ENCODE data around the gene GTF3C2.
"Not testable (repeated sequence)": the region's sequence is repeated elsewhere in the genome, so short reads cannot be mapped to it uniquely, and the experiment has no call there.

Gene GTF3C2

GRCh38 chr2:27304488-27305240, 51.9 kb downstream of the GTF3C2 start:
- Histone ChIP-seq H2BK5ac (ENCODE audit: low read length) (no peak overlapping the region), H3K18ac (ENCODE audit: low read length) (no peak overlapping the region), H3K27ac (ENCODE audit: low read depth, low read length) (no peak overlapping the region), H4K5ac (ENCODE audit: low read length) (no peak overlapping the region), H3K4me1 (ENCODE audit: control insufficient read depth, low read depth, low read length) (no peaks in the 10 kb centered on the region), H3K23ac (ENCODE audit: low read length) (no peak overlapping the region), H3K79me2 (ENCODE audit: control insufficient read depth, insufficient read depth, low read length) (no peaks in the 10 kb centered on the region), H3K9ac (ENCODE audit: low read length) (no peak overlapping the region), H4K8ac (ENCODE audit: low read depth, low read length) (no peak overlapping the region), H3K4me3 (ENCODE audit: low read length) (no peak overlapping the region), H2AK5ac (ENCODE audit: low read length) (no peak overlapping the region), H3K4me2 (ENCODE audit: low read length) (no peak overlapping the region), H3K56ac (ENCODE audit: low read length) (no peak overlapping the region), H3K36me3 (ENCODE audit: control insufficient read depth, insufficient read depth, low read length) (no peaks in the 10 kb centered on the region), H2BK15ac (replicated peaks; ENCODE audit: low read depth) (no peak overlapping the region), H3K79me1 (ENCODE audit: low read length) (no peaks in the 10 kb centered on the region), H3K4ac (ENCODE audit: low read depth, low read length) (no peak overlapping the region), H2BK120ac (ENCODE audit: low read depth, low read length) (no peak overlapping the region), H3K27me3 (ENCODE audit: insufficient read depth, low read length, poor library complexity) (peaks cover 21% of the 10 kb centered on the region)
- WGBS (ENCODE audit: extremely low coverage, insufficient coverage, low lambda C conversion rate) = no CpG with 5 or more reads among the region's 13 CpGs
- DNase-seq = no peak

DNA sequence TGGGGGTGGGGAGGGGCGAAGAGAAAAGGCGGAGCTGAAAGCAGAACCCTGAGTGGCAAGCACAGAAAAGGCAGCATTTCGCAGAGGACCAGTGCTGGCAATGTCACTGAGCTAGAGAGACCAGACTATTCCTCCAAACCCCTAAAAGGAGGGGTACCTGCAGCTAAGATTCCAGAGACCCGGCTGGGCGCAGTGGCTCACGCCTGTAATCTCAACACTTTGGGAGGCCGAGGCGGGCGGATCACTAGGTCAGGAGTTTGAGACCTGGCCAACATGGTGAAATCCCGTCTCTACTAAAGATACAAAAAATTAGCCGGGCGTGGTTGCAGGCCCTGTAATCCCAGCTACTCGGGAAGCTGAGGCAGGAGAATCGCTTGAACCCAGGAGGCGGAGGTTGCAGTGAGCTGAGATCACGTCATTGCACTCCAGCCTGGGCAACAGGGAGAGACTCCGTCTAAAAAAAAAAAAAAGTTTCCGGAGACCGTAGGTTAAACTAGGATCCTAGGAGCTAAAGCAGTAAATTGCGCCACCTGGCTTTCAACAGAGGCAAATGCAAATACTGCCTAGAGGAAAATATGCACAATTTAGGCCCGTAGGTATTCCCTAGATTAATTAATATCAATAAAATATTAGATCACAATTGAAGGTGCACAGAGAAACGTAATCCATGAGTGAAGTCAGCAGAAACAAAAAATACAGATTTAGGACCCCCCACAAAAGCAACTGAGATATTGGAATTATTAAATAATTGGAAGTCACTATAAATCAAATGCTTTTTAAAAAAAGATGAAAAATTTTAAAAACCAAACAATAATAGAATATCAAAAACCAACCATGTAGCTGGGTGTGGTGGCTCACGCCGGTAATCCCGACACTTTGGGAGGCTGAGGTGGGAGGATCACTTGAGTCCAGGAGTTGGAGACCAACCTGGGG, 53.2 kb downstream of the GTF3C2 start:
- H3K18ac ChIP-seq (ENCODE audit: low read length) = no peak overlapping the region
- peaks cover 21% of the 10 kb centered on the region for H3K27me3 ChIP-seq (ENCODE audit: insufficient read depth, low read length, poor library complexity)
- no peak overlapping the region for H3K4me2 ChIP-seq (ENCODE audit: low read length)
- no peak overlapping the region for H3K23ac ChIP-seq (ENCODE audit: low read length)
- DNase-seq = peak; percentile 85
- H3K56ac ChIP-seq (ENCODE audit: low read length) = peak overlapping the region; percentile 56
- no peak overlapping the region for H4K8ac ChIP-seq (ENCODE audit: low read depth, low read length)
- H2BK5ac ChIP-seq (ENCODE audit: low read length) = no peak overlapping the region
- no peaks in the 10 kb centered on the region for H3K79me1 ChIP-seq (ENCODE audit: low read length)
- no peaks in the 10 kb centered on the region for H3K4me1 ChIP-seq (ENCODE audit: control insufficient read depth, low read depth, low read length)
- no peaks in the 10 kb centered on the region for H3K79me2 ChIP-seq (ENCODE audit: control insufficient read depth, insufficient read depth, low read length)
- no peak overlapping the region for H4K5ac ChIP-seq (ENCODE audit: low read length)
- peak overlapping the region; percentile 44 for H3K9ac ChIP-seq (ENCODE audit: low read length)
- no peak overlapping the region for H2BK120ac ChIP-seq (ENCODE audit: low read depth, low read length)
- no peak overlapping the region for H3K4ac ChIP-seq (ENCODE audit: low read depth, low read length)
- WGBS (ENCODE audit: extremely low coverage, insufficient coverage, low lambda C conversion rate) = no CpG with 5 or more reads among the region's 25 CpGs
- no peaks in the 10 kb centered on the region for H3K36me3 ChIP-seq (ENCODE audit: control insufficient read depth, insufficient read depth, low read length)
- no peak overlapping the region for H3K4me3 ChIP-seq (ENCODE audit: low read length)
- no peak overlapping the region for H2BK15ac ChIP-seq (replicated peaks; ENCODE audit: low read depth)
- no peak overlapping the region for H2AK5ac ChIP-seq (ENCODE audit: low read length)
- no peak overlapping the region for H3K27ac ChIP-seq (ENCODE audit: low read depth, low read length)

DNA sequence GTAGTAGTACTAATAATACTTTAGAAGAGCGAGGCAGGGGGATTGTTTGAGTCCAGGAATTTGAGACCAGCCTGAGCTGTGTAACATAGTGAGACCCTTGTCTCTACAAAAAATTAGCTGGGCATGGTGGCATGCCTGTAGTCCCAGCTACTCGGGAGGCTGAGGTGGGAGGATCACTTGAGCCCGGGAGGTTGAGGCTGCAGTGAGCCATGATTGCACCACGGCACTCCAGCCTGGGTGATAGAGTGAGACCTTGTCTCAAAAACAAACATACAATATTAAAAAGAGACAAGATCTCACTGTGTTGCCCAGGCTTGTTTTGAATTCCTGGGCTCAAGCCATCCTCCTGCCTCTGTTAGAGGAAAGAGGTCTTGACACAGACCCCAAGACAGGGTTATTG, 56.0 kb downstream of the GTF3C2 start:
- not testable (repeated sequence) for H3K36me3 ChIP-seq (ENCODE audit: control insufficient read depth, insufficient read depth, low read length)

DNA sequence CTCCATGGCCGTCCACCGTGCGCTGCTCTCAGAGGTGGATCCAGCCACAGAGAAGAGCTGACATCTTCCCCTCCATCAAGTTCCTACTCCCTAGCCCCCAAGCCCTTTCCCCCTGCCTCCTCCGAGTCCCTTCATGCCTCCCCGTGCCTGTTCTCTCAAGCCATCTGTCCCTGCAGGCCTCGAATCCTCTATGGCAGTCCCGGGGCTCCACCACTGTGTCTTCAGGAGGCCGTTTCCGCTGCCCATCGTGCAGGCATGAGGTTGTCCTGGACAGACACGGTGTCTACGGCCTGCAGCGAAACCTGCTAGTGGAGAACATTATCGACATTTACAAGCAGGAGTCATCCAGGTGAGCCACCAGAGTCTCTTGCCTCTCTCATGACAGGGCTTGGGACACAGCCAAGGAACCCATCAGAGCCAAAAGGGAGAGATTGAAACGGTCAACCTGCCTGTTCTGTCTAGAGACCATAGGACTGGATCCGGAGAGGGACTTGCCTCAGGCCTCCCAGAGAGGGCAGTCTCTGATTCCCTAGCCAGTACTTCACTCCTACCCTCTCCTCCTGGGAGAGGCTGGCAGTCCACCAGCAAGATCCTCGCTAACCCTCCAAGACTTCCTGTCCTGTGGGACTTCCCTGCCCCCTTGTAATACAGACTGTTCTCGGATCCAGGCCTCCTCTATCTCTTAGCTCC, 58.0 kb downstream of the GTF3C2 start:
- no peak overlapping the region for H3K4ac ChIP-seq (ENCODE audit: low read depth, low read length)
- H2BK15ac ChIP-seq (replicated peaks; ENCODE audit: low read depth) = no peak overlapping the region
- H3K4me1 ChIP-seq (ENCODE audit: control insufficient read depth, low read depth, low read length) = no peaks in the 10 kb centered on the region
- no peaks in the 10 kb centered on the region for H3K27me3 ChIP-seq (ENCODE audit: insufficient read depth, low read length, poor library complexity)
- no peaks in the 10 kb centered on the region for H3K79me1 ChIP-seq (ENCODE audit: low read length)
- H3K23ac ChIP-seq (ENCODE audit: low read length) = no peak overlapping the region
- no peak for DNase-seq
- H3K9ac ChIP-seq (ENCODE audit: low read length) = no peak overlapping the region
- WGBS (ENCODE audit: extremely low coverage, insufficient coverage, low lambda C conversion rate) = no CpG with 5 or more reads among the region's 18 CpGs
- no peak overlapping the region for H2AK5ac ChIP-seq (ENCODE audit: low read length)
- no peak overlapping the region for H2BK5ac ChIP-seq (ENCODE audit: low read length)
- no peaks in the 10 kb centered on the region for H3K79me2 ChIP-seq (ENCODE audit: control insufficient read depth, insufficient read depth, low read length)
- H3K56ac ChIP-seq (ENCODE audit: low read length) = no peak overlapping the region
- no peak overlapping the region for H3K4me3 ChIP-seq (ENCODE audit: low read length)
- no peaks in the 10 kb centered on the region for H3K36me3 ChIP-seq (ENCODE audit: control insufficient read depth, insufficient read depth, low read length)
- H4K8ac ChIP-seq (ENCODE audit: low read depth, low read length) = no peak overlapping the region
- H4K5ac ChIP-seq (ENCODE audit: low read length) = no peak overlapping the region
- no peak overlapping the region for H3K27ac ChIP-seq (ENCODE audit: low read depth, low read length)
- H3K4me2 ChIP-seq (ENCODE audit: low read length) = no peak overlapping the region
- no peak overlapping the region for H2BK120ac ChIP-seq (ENCODE audit: low read depth, low read length)
- no peak overlapping the region for H3K18ac ChIP-seq (ENCODE audit: low read length)

More for the DNA sequence above, 56.0 kb downstream of the GTF3C2 start:
- not testable (repeated sequence) for H3K79me1 ChIP-seq (ENCODE audit: low read length); H4K5ac ChIP-seq (ENCODE audit: low read length); DNase-seq; H3K4ac ChIP-seq (ENCODE audit: low read depth, low read length); H2BK120ac ChIP-seq (ENCODE audit: low read depth, low read length); H3K27me3 ChIP-seq (ENCODE audit: insufficient read depth, low read length, poor library complexity); H3K79me2 ChIP-seq (ENCODE audit: control insufficient read depth, insufficient read depth, low read length); H3K18ac ChIP-seq (ENCODE audit: low read length); H3K9ac ChIP-seq (ENCODE audit: low read length); H2AK5ac ChIP-seq (ENCODE audit: low read length); H3K4me1 ChIP-seq (ENCODE audit: control insufficient read depth, low read depth, low read length); H3K23ac ChIP-seq (ENCODE audit: low read length); H4K8ac ChIP-seq (ENCODE audit: low read depth, low read length); H3K4me2 ChIP-seq (ENCODE audit: low read length); H3K56ac ChIP-seq (ENCODE audit: low read length); H3K27ac ChIP-seq (ENCODE audit: low read depth, low read length); H2BK5ac ChIP-seq (ENCODE audit: low read length); H3K4me3 ChIP-seq (ENCODE audit: low read length); H2BK15ac ChIP-seq (replicated peaks; ENCODE audit: low read depth)
- no CpG with 5 or more reads among the region's 4 CpGs for WGBS (ENCODE audit: extremely low coverage, insufficient coverage, low lambda C conversion rate)

GRCh38 chr2:27297195-27297594, 59.4 kb downstream of the GTF3C2 start:
- Histone ChIP-seq H3K27me3 (ENCODE audit: insufficient read depth, low read length, poor library complexity) (no peaks in the 10 kb centered on the region), H3K4me2 (ENCODE audit: low read length) (no peak overlapping the region), H2BK120ac (ENCODE audit: low read depth, low read length) (no peak overlapping the region), H3K9ac (ENCODE audit: low read length) (no peak overlapping the region), H3K79me2 (ENCODE audit: control insufficient read depth, insufficient read depth, low read length) (no peaks in the 10 kb centered on the region), H3K23ac (ENCODE audit: low read length) (no peak overlapping the region), H3K56ac (ENCODE audit: low read length) (no peak overlapping the region), H3K4me3 (ENCODE audit: low read length) (no peak overlapping the region), H4K8ac (ENCODE audit: low read depth, low read length) (no peak overlapping the region), H2BK5ac (ENCODE audit: low read length) (no peak overlapping the region), H2AK5ac (ENCODE audit: low read length) (no peak overlapping the region), H3K79me1 (ENCODE audit: low read length) (no peaks in the 10 kb centered on the region), H3K36me3 (ENCODE audit: control insufficient read depth, insufficient read depth, low read length) (no peaks in the 10 kb centered on the region), H3K4me1 (ENCODE audit: control insufficient read depth, low read depth, low read length) (peaks cover 2% of the 10 kb centered on the region), H3K4ac (ENCODE audit: low read depth, low read length) (no peak overlapping the region), H4K5ac (ENCODE audit: low read length) (no peak overlapping the region), H3K27ac (ENCODE audit: low read depth, low read length) (no peak overlapping the region), H3K18ac (ENCODE audit: low read length) (no peak overlapping the region), H2BK15ac (replicated peaks; ENCODE audit: low read depth) (no peak overlapping the region)
- WGBS (ENCODE audit: extremely low coverage, insufficient coverage, low lambda C conversion rate) = no CpG with 5 or more reads among the region's 3 CpGs
- DNase-seq = no peak
